NCI-H1092 (cell line): ENCODE data around the gene CUZD1.

Source experiments
- DNase-seq: peaks from one replicate; lab custom pipeline; 2025; lab: John Stamatoyannopoulos, UW

CUZD1 gene

DNA sequence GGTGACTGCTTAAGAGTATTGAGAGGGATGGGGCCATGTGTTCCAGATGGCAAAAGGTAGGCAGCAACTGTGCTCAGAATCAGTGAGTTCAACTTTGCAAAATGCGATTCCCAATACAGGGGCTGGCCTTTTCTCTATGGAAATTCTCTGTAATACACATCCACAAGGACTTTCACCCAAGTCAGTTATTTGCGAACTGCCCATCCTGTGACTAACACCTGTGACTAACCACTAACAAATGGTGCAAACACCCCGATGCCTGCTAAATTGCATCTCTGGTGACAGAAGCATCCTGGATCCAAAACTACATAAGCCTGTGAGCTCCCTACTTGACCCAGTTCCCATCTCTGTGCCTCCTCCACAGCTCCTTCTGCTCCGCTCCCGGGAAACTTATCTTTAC is 9.0 kb upstream of the CUZD1 start:
- DNase-seq = no peak

DNA sequence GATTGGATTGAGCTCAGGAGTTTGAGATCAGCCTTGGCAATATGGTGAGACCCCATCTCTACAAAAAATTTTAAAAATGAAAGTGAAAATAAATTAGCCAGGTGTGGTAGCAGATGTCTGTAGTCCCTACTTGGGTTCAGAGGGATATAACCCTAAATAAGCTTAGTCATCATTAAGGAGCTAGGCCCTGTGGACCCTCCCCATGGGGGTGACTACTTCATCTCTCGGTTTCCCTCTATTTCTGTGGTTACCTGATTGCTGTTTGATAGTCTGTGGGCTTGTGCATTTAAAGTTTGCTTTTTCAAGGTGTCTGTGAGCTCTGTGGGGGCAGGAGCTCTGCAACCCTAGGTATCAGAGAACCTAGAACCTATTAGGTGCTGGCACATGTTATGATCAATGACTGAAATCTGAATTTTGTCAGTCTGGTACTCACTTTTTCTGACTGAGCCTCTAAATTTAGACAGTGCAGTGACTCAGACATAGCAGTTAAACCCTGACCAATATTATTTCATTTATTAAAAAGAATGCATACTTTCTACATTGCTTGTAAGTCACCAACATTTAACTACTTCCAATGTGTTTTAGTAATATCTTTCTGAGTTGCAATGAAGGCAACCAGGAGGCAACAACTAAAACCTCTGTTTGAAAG is 8.1 kb upstream of the CUZD1 start:
- no peak for DNase-seq

DNA sequence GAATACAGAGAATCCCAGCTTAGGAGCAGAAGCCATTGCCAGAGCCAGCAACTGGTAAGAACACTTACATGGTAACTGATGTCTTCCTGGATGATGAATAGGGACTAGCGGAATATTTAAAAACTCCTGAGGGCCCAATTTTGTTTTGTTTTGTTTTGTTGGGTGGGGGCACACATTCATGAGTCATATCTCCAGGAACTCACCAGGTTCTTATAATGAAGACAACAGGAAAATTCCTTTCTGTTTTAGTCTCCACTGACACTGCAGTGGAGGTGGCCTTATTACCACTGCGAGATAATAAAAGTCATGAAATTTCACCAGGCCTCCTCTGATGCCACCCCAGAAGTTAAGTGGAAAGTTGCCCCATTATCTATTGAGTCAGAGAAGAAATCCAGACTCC is 6.6 kb upstream of the CUZD1 start:
- DNase-seq = no peak

DNA sequence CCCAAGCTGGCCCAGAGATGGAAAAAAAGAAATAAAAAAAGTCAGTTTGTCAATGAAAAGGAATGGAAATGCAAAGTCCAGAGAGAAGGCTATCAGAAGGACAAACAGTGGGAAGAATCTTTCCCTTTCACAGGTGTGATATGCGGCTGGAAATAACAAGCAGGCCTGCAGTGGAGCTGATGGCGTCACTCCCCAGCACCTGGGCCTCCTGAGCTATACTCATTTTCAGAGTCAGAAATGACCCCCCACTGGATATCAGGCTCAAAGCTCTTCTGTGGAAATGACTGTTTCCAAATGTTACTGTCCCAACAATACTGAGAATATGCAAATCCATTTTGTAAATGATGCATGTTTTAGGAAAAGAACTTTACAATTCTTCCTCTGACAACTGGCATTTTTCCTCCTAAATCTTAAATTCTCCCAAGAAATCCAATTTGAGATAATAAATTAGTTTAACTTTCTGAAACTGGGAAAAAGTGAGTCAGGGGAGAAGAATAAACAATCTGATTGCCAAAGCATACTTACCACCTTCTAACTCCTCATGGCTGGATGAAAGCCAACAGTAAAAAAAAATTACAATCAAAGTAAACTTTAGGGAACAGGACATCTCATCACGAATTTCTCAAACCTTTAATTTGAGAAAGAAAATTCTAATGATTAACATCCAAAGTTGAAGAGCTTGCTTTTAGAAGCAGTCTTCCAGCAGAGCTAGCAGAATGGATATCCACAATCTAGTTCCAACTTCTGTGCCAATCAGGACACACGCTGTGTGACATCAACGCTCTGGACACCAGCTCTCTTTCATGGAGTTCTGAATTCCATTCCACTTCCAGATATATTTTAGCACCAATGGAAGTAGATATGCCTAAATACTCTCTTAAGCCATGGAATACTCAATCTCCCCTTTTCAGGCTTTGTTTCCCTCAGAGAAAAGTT is 5.3 kb upstream of the CUZD1 start:
- no peak for DNase-seq

DNA sequence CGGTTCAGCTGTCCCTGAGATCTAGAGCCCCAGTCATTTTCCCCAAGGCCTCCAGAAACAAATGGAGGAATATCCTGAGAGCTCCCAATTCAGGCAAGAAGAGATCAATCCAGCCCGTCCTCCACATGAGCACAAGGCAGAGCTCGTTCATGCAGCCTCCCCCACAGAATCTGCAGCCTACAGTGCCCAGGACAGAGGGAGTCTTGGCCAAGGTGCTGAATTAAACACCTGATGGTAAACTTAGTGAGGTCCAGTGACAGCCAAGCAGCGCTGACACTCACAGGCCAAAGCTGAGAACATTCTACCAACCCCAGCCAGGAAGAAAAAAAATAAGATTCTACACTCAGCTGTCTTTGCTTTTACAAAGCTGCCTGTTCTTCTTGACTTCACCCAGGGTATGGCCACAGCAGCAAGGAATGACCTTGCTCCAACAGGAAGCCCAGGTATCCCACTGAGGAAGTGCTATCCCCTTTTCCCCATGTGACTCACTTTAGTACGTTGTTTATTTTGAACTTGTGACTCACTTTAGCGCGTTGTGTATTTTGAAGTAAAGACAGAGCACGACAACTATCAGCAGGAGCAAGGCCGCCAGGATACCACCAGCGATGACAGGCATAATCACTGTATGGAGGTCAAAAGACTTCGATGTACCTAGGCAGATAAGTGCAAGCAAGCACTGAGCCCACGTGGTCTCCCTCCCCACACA is 4.4 kb upstream of the CUZD1 start:
- DNase-seq = no peak

DNA sequence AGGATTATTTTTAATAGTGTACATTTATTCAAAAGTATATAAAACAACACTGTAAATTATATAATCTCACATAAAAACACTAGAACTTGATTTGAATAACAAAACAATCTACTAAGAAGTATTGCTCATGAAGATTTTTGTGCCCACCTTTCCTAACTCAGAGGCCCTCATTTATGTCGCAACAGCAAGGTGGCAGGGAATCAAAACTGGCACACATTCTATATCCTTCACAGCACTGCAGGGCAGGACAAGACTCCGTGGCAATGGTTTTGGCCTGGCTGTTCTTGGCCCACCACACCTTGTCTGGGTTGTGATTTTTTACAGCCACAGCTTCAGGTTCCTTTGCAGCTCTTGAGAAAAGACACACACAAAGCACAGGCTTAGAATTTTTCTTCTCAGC is 3.4 kb upstream of the CUZD1 start:
- no peak for DNase-seq

DNA sequence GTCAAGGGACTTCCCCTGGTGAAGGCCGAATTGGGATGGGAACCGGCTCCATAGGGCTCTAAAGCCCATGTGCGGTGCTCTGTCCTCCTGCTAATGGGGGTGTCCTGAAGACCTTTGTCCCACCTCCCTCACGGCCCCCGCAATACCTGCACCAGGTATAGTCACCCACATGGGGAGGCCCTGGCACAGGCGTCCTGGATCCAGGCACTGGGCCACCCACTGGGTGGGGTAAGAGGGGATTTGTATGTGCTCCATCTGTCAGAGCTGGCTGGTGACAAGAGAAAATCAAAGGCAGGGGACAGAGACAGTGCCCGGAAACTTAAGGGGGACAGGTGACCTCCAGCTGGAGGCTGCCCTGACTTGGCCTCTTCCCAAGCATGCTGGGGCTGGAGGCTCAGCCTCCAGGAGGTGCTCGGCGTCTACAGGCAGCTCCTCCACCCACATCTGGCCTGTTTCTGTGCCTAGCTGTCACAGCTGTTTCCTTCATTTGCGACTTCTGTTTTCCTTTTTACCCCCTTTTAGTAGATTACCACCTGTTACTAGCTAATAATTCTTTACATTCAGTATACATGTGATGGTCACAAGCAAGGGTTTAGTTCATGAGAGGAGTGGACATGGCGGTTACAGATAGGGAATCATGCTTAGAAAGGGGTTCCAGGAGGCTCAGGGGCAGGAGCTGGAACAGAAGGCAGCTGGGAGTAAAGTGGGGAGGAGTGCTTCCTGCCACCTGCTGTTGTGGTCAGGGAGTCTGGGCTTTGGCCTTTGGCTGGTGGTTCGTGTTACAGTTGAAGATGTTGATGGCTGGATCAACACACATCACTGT is 2.3 kb upstream of the CUZD1 start:
- no peak for DNase-seq

DNA sequence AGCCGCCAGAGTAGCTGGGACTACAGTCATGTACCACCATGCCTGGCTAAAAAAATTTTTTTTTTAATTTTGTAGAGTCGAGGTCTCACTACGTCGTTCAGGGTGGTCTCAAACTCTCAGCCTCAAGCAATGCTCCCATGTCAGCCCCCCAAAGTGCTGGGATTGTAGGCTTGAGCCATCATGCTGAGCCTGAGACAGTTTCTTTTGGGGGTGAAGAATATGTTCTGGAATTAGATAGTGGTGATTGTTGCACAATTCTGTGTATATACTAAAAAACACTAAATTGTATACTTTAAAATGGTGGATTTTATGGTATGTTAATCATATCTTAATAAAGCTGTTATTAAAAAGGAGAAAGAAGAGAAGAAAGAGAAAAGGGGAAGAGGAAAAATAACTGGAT is 1.5 kb downstream of the CUZD1 start:
- DNase-seq = no peak

DNA sequence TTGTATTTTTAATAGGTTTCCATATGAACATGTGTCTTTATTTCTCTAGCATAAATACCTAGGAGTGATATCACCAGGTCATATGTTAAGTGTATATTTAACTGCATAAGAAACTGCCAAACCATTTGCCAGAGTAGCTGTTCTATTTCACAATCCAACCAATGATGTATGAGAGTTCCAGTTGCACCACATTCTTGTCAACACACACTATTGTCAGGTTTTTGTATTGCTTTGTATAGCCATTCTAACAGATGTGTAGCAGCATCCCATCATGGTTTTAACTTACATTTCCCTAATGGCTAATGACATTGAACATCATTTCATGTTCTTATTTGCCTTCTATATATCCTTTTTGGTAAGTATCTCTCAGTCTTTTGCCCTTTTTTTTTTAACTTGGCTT is 4.1 kb downstream of the CUZD1 start:
- no peak for DNase-seq

DNA sequence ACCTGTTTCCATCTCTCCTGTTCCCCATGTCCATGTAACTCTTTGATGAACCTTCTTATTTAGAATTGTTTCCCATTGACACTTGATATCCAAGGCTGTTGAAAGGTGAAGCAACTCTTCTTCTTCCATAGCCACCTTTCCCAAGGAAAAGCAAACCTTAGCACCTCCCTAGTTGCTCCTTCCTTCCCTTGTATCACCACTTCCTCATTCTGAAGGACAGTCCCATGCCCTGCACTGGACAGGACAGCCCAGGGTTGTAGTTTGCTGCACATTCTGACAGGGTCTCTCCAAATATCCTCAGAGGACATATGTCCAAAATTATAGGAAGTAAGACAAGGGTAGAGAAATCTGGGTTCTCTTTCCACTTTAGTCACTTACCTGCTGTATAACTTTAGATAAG is 6.2 kb downstream of the CUZD1 start:
- DNase-seq = no peak

DNA sequence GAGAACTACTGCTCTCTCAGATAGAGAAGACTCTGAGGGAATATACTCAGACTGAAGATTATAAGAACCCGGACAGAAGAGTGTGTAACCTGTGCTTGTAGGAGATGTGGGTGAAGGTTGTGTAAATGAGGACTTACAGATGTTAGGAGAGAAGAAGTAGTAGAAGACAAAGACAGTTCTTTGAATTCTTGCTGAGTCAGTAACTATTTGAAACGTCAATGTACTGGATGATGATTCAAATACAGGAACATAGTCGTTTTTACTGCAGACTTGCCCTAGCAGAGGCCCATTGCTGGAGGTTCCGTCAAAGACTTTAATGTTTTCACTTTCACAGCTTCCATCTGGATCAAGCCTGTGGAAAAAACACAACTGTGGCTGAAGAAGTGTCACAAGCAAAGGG is 6.8 kb downstream of the CUZD1 start:
- DNase-seq = no peak

DNA sequence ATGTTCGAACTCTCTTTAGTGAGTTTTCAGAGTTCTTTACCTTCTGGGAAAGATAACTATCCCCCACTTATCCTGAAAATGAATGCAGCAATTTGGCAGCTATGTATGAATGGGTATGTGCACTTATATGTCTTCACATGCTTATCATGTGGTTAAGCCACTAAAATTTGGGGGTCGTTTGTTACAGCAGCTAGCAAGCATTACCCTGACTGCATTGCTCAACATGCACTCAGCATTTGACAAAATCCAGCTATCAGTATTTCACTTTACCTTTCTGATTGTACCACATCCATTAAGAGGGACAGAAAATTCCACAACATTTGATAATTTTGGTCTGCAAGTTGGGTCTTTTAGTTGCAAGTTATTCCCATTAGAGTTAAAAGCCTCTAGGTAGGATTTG is 9.7 kb downstream of the CUZD1 start:
- DNase-seq = no peak

DNA sequence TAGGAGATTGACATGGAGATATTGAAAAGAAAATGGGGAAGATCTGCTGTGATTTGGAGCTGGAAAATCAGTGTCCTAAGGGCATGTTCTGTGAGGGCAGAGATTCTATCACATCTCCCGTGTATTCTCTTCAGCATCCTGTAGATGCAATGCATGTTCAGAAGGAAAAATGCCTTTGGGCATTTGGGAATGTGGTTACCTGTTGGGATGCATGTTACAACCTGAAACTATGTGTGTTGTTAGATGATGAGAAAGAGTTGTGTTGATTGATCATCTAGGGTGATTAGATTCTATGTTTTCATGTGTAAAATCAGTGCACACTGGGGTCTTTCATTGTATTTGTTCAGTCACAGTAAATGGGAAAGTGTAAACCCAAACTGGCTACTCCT is 14.7 kb downstream of the CUZD1 start:
- DNase-seq = no peak

DNA sequence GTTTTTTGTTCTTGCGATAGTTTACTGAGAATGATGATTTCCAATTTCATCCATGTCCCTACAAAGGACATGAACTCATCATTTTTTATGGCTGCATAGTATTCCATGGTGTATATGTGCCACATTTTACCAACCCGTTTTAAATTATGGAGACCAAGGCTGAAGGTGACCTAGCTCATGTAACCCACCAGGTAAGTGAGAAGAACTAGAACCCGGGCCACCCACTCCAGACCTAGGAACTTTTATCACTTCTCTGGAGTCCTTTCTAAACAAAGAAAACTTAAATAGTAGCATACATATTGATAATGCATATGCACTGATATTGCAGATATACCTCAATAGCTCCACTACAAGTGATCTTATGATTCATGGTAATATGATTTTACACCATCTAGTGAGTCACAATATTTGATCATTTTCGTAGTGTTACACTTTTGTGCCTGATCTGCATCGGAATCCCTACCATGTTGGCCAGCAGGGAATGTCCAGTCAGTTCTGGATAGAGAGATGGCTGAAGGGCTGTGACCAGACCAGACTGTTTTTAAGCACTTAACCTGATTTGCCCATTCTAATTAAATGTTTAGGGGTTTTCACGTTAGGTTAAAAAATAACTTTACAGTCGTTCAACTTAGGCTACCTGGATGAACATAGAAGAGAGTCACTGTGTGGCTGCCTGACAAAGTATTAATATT is 15.2 kb downstream of the CUZD1 start:
- no peak for DNase-seq

DNA sequence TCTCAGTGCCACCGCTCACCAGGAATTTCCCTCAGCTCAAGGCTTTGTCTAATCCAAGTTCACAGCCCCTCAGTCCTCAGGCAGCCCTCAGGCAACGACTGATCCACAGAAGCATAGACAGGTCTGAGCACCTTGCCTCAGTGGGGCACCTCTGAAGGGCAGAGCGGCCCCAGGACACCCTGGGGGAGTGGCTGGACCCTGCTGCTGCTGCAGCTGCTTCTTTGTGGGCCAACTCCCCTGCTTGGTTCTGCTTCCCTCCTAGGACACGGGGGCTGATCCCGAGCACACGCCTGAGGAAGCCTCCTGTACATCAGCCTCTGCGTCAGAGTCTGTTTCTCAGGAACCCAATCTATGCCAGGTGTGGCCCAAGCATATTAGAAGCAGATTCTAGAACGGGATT is 16.2 kb downstream of the CUZD1 start:
- no peak for DNase-seq

DNA sequence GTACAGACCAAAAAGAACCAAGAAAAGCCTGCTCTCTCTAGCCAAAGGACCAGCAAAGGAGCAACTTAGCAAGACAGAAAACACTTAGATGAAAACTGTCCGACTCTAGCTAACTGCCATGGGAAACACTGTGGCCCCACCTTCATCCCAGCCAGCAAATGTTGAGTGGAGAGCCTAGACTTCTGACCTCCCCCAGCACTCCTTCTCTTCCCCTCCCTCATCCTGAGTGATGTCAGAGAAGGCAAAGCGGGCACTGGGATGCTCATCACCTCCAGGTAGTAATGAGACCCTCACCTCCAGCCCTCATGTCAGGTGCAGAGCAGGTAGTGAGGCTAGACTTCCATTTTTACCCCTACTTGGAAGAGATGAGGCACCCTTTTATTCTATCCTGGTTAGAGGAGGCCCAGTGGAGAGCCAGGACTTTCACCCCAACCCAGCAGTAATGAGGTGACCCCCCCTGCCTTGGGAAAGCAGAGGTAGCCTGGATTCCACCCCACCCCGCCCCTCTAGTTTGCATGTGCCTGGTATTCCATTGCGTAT is 16.9 kb downstream of the CUZD1 start:
- no peak for DNase-seq

DNA sequence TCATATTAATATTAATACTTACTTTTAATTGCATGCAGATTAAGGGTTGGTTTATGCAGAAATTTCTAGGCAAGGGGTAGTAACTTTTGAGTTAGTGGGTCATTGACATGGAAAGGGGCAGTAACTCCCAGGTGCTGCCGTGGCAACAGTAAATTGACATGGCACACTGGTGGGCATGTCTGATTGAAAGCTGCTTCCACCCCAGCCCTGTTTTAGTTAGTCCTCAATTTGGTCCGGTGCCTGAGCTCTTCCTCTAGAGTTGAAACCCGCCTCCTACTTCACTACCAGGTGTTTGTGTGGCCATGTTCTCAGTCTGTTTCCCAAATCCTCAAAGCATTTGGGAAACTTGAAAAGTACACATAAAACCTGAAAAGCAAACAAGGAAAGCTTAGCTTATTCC is 18.4 kb downstream of the CUZD1 start:
- no peak for DNase-seq

DNA sequence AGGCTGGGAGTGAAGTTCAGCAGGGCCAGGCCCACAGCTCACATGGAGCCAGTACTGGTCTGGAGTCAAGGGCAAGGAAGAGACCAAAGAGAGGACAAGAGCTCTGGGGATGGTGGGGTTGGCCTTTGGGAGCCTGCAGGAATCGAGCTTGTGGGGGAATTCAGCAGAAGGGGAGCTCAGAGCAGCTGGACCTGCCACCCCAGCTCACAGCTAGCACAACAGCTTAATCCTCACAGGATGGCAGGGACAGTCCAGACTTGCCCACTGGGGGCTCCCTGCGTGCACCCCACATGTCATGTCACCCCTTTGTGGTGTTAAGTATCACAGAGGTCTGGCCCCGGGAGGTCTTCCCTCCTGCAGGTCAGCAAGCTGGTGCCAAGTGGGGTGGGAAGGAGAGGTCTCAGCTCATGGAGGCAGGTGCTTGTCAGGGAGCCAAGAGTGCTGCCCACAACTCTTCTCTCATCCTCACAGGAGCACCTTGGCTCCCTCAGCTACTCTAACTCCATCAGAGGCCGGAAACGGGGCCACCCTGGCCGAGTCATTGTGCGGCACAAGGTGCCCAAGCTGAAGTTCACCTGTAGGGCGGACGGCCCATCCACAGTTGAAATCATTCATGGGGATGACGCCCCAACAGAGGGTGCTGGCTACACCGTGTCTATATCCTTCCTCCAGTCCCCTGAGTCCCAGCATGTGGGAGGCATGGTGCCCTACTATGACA is 22.5 kb downstream of the CUZD1 start:
- DNase-seq = no peak

DNA sequence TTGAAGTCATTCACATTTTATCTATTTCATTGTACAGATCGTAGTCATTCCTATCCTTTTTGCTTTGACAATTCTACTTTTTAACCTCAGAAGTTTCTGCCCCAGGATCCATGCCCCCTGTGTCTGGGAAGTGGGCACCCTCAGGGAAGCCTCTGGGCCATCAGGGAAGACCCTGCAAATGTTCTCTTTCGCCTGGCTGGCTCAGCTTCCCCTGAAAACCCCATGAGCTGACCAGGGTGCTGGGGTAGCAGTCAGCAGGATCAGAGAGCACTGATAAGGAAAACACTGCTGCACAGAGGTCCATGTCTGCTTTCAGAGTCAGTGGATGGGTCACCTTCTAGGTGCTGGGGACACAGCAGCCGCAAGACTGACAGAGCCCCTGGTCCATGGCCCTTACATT is 23.8 kb downstream of the CUZD1 start:
- DNase-seq = no peak

DNA sequence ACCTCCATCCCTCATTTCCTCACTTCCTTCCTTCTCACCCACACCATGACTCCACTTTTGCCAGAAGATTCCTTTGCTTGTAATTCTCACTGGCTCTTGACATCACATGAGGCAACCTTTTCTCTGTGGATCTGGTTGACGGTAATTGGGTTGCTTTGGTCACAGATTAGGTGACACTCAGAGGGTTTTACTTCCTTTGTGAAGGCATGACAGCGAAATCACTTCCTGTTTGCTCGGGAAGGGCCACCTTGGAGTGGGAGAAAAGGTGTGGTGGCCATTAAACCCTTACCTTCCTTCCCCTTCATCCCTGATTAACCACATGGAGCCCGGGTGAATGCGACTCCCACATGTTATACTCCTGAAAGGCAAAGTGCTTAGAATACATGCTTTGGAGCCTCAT is 30.2 kb downstream of the CUZD1 start:
- no peak for DNase-seq

DNA sequence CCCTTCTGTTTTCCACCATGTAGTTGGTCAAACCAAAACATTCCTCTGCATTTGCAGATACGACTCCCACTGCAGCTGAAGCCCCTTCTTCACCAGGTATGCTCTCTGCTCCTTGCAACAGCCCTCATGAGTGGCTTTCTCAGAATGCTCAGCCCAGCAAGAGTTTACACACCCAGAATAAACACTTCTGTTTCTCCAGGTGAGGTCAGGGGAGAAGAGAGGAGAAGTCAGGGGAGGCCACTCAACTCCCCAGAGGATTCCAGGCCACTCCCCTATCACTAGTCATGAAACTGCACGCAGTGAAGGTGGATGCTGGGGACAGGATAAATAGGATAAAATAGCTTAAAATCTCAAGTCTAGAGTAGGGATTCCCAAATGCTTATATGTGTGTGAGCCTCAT is 31.2 kb downstream of the CUZD1 start:
- DNase-seq = no peak
